Mammary epithelial cell (primary cell): ENCODE measurements around the gene INPP5A.

Experiments used
- CTCF ChIP-seq, 2 donors: IDR thresholded peaks in 1 of 2; conservative IDR thresholded peaks in 1 of 2; 2 replicates each; pipeline ENCODE4 v1.5.1; 2011 to 2012; ENCODE audit warnings: inconsistent platforms in 2 of 2, low read length in 2 of 2, mild to moderate bottlenecking in 2 of 2, control low read depth in 1 of 2, low read depth in 1 of 2; ENCODE audit not compliant: insufficient read depth in 1 of 2; ENCODE audit errors: extremely low read depth in 1 of 2
- EZH2 ChIP-seq: IDR thresholded peaks from 2 replicates; pipeline ENCODE4 v1.6.1; 2012; ENCODE audit warnings: low read length, inconsistent platforms, borderline replicate concordance

- TF ChIP-seq CTCF (conservative IDR thresholded peaks at IDR 0.05 in 1 of 2, IDR thresholded peaks at IDR 0.05 in 1 of 2; ENCODE audit: extremely low read depth in 1 of 2, insufficient read depth in 1 of 2, low read depth in 1 of 2, low read length in 2 of 2) (no peak), EZH2 (no peak)
Measured at GRCh38 chr10:132761395-132762060, 223.9 kb downstream of the INPP5A start.
